ENCODE measurements around the gene CCDC40.

Gene CCDC40

GRCh38 chr17:80049986-80050385 is 13.5 kb downstream of the CCDC40 start:
- no peak overlapping the region for H3K4me3 ChIP-seq (ENCODE audit: control insufficient read depth, low read depth, low read length)
- DNase-seq (ENCODE audit: low read depth) = no peak
- no peak for TF ChIP-seq CTCF (conservative IDR thresholded peaks at IDR 0.05; ENCODE audit: control insufficient read depth, insufficient read depth, low read depth, low read length)

GRCh38 chr17:80050706-80051105 is 14.3 kb downstream of the CCDC40 start:
- no peak overlapping the region for H3K4me3 ChIP-seq (ENCODE audit: control insufficient read depth, low read depth, low read length)
- no peak for TF ChIP-seq CTCF (conservative IDR thresholded peaks at IDR 0.05; ENCODE audit: control insufficient read depth, insufficient read depth, low read depth, low read length)
- no peak for DNase-seq (ENCODE audit: low read depth)

- no peak overlapping the region for H3K4me3 ChIP-seq (ENCODE audit: control insufficient read depth, low read depth, low read length)
- TF ChIP-seq CTCF (conservative IDR thresholded peaks at IDR 0.05; ENCODE audit: control insufficient read depth, insufficient read depth, low read depth, low read length) = no peak
- no peak for DNase-seq (ENCODE audit: low read depth)
Measured at GRCh38 chr17:80051681-80052080, 15.2 kb downstream of the CCDC40 start.

- no peak for DNase-seq (ENCODE audit: low read depth)
- H3K4me3 ChIP-seq (ENCODE audit: control insufficient read depth, low read depth, low read length) = no peak overlapping the region
- TF ChIP-seq CTCF (conservative IDR thresholded peaks at IDR 0.05; ENCODE audit: control insufficient read depth, insufficient read depth, low read depth, low read length) = no peak
Measured at GRCh38 chr17:80053102-80053501, 16.7 kb downstream of the CCDC40 start.

GRCh38 chr17:80055597-80055996 is 19.2 kb downstream of the CCDC40 start:
- no peak for DNase-seq (ENCODE audit: low read depth)
- no peak for TF ChIP-seq CTCF (conservative IDR thresholded peaks at IDR 0.05; ENCODE audit: control insufficient read depth, insufficient read depth, low read depth, low read length)
- no peak overlapping the region for H3K4me3 ChIP-seq (ENCODE audit: control insufficient read depth, low read depth, low read length)

GRCh38 chr17:80058311-80058955 is 22.0 kb downstream of the CCDC40 start:
- H3K4me3 ChIP-seq (ENCODE audit: control insufficient read depth, low read depth, low read length) = no peak overlapping the region
- DNase-seq (ENCODE audit: low read depth) = no peak
- no peak for TF ChIP-seq CTCF (conservative IDR thresholded peaks at IDR 0.05; ENCODE audit: control insufficient read depth, insufficient read depth, low read depth, low read length)

- no peak for DNase-seq (ENCODE audit: low read depth)
- no peak overlapping the region for H3K4me3 ChIP-seq (ENCODE audit: control insufficient read depth, low read depth, low read length)
- TF ChIP-seq CTCF (conservative IDR thresholded peaks at IDR 0.05; ENCODE audit: control insufficient read depth, insufficient read depth, low read depth, low read length) = no peak
Measured at GRCh38 chr17:80060644-80061043, 24.2 kb downstream of the CCDC40 start.

Measured in fibroblast of mammary gland (primary cell).